Kidney (tissue), 14 donors: Measurements from ENCODE around the gene PCDHGC4. TPM values are rescaled to one million over a fixed set of nuclear protein-coding genes. Genes with fewer than 3 reads are reported as not detected.

Experiments used
- DNase-seq, 5 donors: peaks; one replicate each; pipeline ENCODE4 v3.0.0-alpha.2; 2013 to 2020
- FAIRE-seq: peaks from 2 replicates; lab custom pipeline; 2012; peaks lifted over from hg19 to GRCh38; lab: Jason Lieb, UNC
- H3K27ac ChIP-seq, 2 donors: one replicate each; pipeline ENCODE4 v1.7.0; 2013; ENCODE audit warnings: low read depth in 2 of 2, low read length in 2 of 2, inconsistent platforms in 1 of 2
- H3K27me3 ChIP-seq: one replicate; pipeline ENCODE4 v1.7.1; 2013; ENCODE audit warnings: low read length, inconsistent platforms; ENCODE audit not compliant: control insufficient read depth, insufficient read depth
- H3K36me3 ChIP-seq, 3 donors: one replicate each; pipeline versions ENCODE4 v1.7.0 to v1.7.1; 2013; ENCODE audit warnings: low read length in 3 of 3, control low read depth in 1 of 3, inconsistent platforms in 1 of 3; ENCODE audit not compliant: insufficient read depth in 3 of 3, control insufficient read depth in 2 of 3
- H3K4me1 ChIP-seq, 3 donors: one replicate each; pipeline versions ENCODE4 v1.7.0 to v1.7.1; 2013; ENCODE audit warnings: low read length in 3 of 3, inconsistent platforms in 1 of 3, low read depth in 1 of 3; ENCODE audit not compliant: control insufficient read depth in 2 of 3, insufficient read depth in 2 of 3
- H3K4me3 ChIP-seq, 3 donors: one replicate each; pipeline versions ENCODE4 v1.7.0 to v1.8.1; 2013; ENCODE audit warnings: low read length in 3 of 3, control low read depth in 1 of 3, inconsistent platforms in 1 of 3
- H3K9ac ChIP-seq, 3 donors: one replicate each; pipeline versions ENCODE4 v1.7.0 to v1.7.1; 2013; ENCODE audit warnings: low read length in 3 of 3, control low read depth in 1 of 3, inconsistent platforms in 1 of 3
- H3K9me3 ChIP-seq, 3 donors: one replicate each; pipeline versions ENCODE4 v1.7.0 to v1.7.1; 2013; ENCODE audit warnings: low read length in 3 of 3, control low read depth in 1 of 3, inconsistent platforms in 1 of 3; ENCODE audit not compliant: control insufficient read depth in 2 of 3, insufficient read depth in 1 of 3
- intact Hi-C: fragments of 100-400 bp; cut with DNase I; formaldehyde crosslinking; loops from one replicate; pipeline ENCODE4 v1.11.1; 2022
- polyA plus RNA-seq: library from polyadenylated mRNA; stranded (reverse); fragments of 350-450 nt; fragmentation: Illumina TruSeq; extraction: RNeasy Lipid Tissue Mini Kit (QIAGEN cat#74804); gene quantifications from one replicate; pipeline ENCODE4 v1.2.3, GENCODE V29; 2014; ENCODE audit warnings: low read depth, low replicate concordance; ENCODE audit not compliant: insufficient read depth
- total RNA-seq: library from RNA; stranded (reverse); fragmentation: NEBNext Ultra II Directional; extraction: Animal tissue kit (Norgen Biotek cat#: 25700); gene quantifications from one replicate; pipeline ENCODE4 v1.2.1, GENCODE V29; 2021
- TF ChIP-seq, protein P1 (sequence below): IDR thresholded peaks from 3 replicates; pipeline ENCODE4 v1.5.1; 2012; ENCODE audit warnings: mild to moderate bottlenecking, moderate library complexity, borderline replicate concordance; ENCODE audit not compliant: insufficient read depth; ENCODE audit errors: extremely low read depth
- donor health status: control.
- donor health status: control.
- donor health status: control.
- donor health status: control.
- donor health status: control.
- donor health status: DM: yes; HTN: yes; CAD: no.
- donor health status: Normal renal cell carcinoma (clear cell type).

The PCDHGC4 gene
- total and polyA plus RNA-seq, 2 donors from 2014 or later, result 1.5 TPM; not detected in 1

GRCh38 chr5:141506381-141507155 is 21.7 kb downstream of the PCDHGC4 start:
- TF ChIP-seq, protein P1, sequence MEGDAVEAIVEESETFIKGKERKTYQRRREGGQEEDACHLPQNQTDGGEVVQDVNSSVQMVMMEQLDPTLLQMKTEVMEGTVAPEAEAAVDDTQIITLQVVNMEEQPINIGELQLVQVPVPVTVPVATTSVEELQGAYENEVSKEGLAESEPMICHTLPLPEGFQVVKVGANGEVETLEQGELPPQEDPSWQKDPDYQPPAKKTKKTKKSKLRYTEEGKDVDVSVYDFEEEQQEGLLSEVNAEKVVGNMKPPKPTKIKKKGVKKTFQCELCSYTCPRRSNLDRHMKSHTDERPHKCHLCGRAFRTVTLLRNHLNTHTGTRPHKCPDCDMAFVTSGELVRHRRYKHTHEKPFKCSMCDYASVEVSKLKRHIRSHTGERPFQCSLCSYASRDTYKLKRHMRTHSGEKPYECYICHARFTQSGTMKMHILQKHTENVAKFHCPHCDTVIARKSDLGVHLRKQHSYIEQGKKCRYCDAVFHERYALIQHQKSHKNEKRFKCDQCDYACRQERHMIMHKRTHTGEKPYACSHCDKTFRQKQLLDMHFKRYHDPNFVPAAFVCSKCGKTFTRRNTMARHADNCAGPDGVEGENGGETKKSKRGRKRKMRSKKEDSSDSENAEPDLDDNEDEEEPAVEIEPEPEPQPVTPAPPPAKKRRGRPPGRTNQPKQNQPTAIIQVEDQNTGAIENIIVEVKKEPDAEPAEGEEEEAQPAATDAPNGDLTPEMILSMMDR, result no peak
- no peak overlapping the region for H3K4me3 ChIP-seq
- intact Hi-C loops, result no loop called here
- no peaks in the 10 kb centered on the region for H3K9me3 ChIP-seq
- H3K4me1 ChIP-seq, result peaks cover 4 to 6% (median 6%) of the 10 kb centered on the region in 3 donors
- no peak overlapping the region for H3K9ac ChIP-seq
- H3K36me3 ChIP-seq, result peaks cover 0 to 3% (median 0%) of the 10 kb centered on the region in 3 donors
- FAIRE-seq (no peak), DNase-seq (no peak)
- H3K27me3 ChIP-seq, result no peaks in the 10 kb centered on the region
- H3K27ac ChIP-seq, result no peak overlapping the region

DNA sequence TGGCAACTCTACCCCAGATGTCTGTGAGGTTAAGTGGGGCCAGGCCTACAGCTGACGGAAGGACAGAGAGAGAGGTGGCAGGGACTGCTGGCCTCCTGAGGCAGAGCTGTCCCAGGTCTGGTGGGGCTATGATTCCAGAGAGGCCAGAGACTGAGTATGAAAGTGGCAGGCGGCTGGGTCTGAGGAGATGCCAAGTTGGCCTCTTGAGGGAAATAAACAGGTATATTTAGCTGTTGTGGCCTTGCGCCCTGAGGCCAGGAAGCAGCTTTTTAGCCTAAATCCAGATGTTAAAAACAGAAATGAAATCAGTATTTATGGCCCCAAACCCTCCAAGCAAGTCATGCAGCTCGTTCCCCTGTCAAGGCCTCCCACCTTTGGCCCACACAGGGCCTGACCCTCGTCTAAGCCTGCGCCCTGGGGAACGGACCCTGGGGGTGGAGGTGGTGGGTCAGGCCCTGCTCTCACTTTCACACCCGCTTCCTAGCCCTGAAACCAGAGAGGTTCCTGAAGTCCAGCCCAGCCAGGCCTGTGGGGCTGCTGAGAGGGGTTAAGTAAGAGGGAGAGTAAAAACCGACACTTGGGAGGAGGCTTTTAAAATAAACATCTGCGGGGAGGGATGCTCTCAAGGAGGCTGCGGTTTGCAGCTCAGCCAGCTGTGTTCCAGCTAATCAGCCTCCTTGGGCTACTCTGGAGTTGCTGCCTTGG is 22.7 kb downstream of the PCDHGC4 start:
- TF ChIP-seq, protein P1, result no peak
- FAIRE-seq, result no peak
- H3K27ac ChIP-seq, result peak overlapping the region; percentile 23 to 49
- H3K4me1 ChIP-seq, result peaks cover 4 to 6% (median 6%) of the 10 kb centered on the region in 3 donors
- peak in 4 of 5 donors; percentile 48 to 90 (median 78) for DNase-seq
- intact Hi-C loops, result no loop called here
- no peaks in the 10 kb centered on the region for H3K27me3 ChIP-seq
- peaks cover 0 to 5% (median 0%) of the 10 kb centered on the region in 3 donors for H3K36me3 ChIP-seq
- no peaks in the 10 kb centered on the region for H3K9me3 ChIP-seq
- no peak overlapping the region for H3K4me3 ChIP-seq
- no peak overlapping the region for H3K9ac ChIP-seq

GRCh38 chr5:141508440-141508797 is 23.6 kb downstream of the PCDHGC4 start:
- Histone ChIP-seq H3K27ac (peak overlapping the region; percentile 23 to 49), H3K9me3 (no peaks in the 10 kb centered on the region), H3K4me1 (peaks cover 4 to 8% (median 6%) of the 10 kb centered on the region in 3 donors), H3K9ac (no peak overlapping the region), H3K27me3 (no peaks in the 10 kb centered on the region), H3K36me3 (peaks cover 0 to 5% (median 0%) of the 10 kb centered on the region in 3 donors), H3K4me3 (no peak overlapping the region)
- FAIRE-seq, result no peak
- TF ChIP-seq, protein P1, result no peak
- DNase-seq, result no peak
- intact Hi-C loops, result no loop called here
